Measurements from ENCODE around the gene RCN1. TPM values are rescaled to one million over a fixed set of nuclear protein-coding genes. Genes with fewer than 3 reads are reported as not detected.

Gene RCN1
- total and polyA plus RNA-seq, 4 donors = 35.9 to 58.1 (median 46.4) TPM

DNA sequence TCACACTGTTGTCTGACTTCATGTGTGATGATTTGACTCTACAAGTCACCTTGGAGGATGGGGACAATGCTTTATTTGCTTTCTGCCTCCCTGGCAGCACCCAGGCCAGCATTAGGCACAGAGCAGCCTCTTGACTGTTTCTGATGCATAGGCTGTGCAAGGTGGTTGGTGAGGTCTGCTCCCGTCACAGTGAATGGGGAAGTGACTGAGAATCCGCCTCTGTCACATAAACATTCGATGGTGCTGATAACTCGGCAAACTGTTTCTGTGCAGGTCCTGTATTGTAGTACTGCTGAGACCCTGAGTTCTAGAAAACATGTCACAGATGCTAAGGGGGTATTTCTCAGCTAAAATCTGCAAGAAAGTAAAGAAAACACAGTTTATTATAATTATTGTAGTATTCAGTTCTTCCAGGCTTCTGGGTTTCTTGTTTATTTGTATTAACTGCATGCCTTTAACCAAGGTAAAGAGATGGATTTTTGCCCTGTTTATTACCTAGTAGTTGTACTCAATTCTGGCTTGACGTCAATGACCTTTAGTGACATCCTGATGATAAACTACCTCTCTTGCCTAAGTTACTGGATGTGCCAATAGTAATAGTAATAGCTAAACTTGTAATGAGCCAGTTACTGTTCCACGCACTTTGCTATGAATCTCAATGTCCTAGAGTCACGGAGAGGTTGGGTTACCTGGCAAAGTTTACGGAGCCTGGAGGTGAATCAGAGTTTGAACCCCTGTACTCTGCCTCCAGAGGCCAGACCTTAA is 24.8 kb upstream of the RCN1 start:
- H3K4me1 ChIP-seq (ENCODE audit: control insufficient read depth in 4 of 4, insufficient read depth in 4 of 4, low read length in 3 of 4) = no peaks in the 10 kb centered on the region
- H3K9ac ChIP-seq (ENCODE audit: low read depth in 1 of 2, low read length in 2 of 2) = no peak overlapping the region
- no peaks in the 10 kb centered on the region for H3K36me3 ChIP-seq (ENCODE audit: control insufficient read depth in 4 of 4, insufficient read depth in 3 of 4, low read depth in 1 of 4, low read length in 3 of 4)
- no peak overlapping the region for H3K27ac ChIP-seq (ENCODE audit: low read depth in 1 of 2, low read length in 2 of 2)
- H3K4me3 ChIP-seq (ENCODE audit: low read depth in 1 of 3, low read length in 3 of 3) = no peak overlapping the region
- H3K27me3 ChIP-seq (ENCODE audit: control insufficient read depth in 4 of 4, insufficient read depth in 4 of 4, low read length in 3 of 4) = peaks cover 0 to 8% (median 5%) of the 10 kb centered on the region in 4 donors
- no peak for DNase-seq (ENCODE audit: low spot score)
- no peaks in the 10 kb centered on the region for H3K9me3 ChIP-seq (ENCODE audit: control insufficient read depth in 4 of 4, low read length in 3 of 4)
- TF ChIP-seq NR2F2 (IDR thresholded peaks at IDR 0.05) (no peak), JUND (IDR thresholded peaks at IDR 0.05) (no peak), CTCF (IDR thresholded peaks at IDR 0.05; ENCODE audit: low read depth, low read length, missing input control) (no peak), GABPA (IDR thresholded peaks at IDR 0.05 in 1 of 2, conservative IDR thresholded peaks at IDR 0.05 in 1 of 2) (no peak), TAF1 (conservative IDR thresholded peaks at IDR 0.05) (no peak), EGR1 (IDR thresholded peaks at IDR 0.05; ENCODE audit: low read depth in 2 of 2) (no peak), HNF4A (conservative IDR thresholded peaks at IDR 0.05) (no peak), RXRA (IDR thresholded peaks at IDR 0.05) (no peak), REST (IDR thresholded peaks at IDR 0.05) (no peak), SP1 (IDR thresholded peaks at IDR 0.05) (no peak), HNF4G (IDR thresholded peaks at IDR 0.05) (no peak), FOXA2 (IDR thresholded peaks at IDR 0.05) (no peak)
- TF ChIP-seq, protein P1, sequence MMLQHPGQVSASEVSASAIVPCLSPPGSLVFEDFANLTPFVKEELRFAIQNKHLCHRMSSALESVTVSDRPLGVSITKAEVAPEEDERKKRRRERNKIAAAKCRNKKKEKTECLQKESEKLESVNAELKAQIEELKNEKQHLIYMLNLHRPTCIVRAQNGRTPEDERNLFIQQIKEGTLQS (IDR thresholded peaks at IDR 0.05) = no peak
- 66% methylated on average over 8 of the region's 8 CpGs for WGBS

- DNase-seq (ENCODE audit: low spot score) = no peak
- H3K36me3 ChIP-seq (ENCODE audit: control insufficient read depth in 4 of 4, insufficient read depth in 3 of 4, low read depth in 1 of 4, low read length in 3 of 4) = no peaks in the 10 kb centered on the region
- H3K27me3 ChIP-seq (ENCODE audit: control insufficient read depth in 4 of 4, insufficient read depth in 4 of 4, low read length in 3 of 4) = peaks cover 0 to 8% (median 5%) of the 10 kb centered on the region in 4 donors
- H3K27ac ChIP-seq (ENCODE audit: low read depth in 1 of 2, low read length in 2 of 2) = no peak overlapping the region
- H3K9me3 ChIP-seq (ENCODE audit: control insufficient read depth in 4 of 4, low read length in 3 of 4) = no peaks in the 10 kb centered on the region
- H3K4me3 ChIP-seq (ENCODE audit: low read depth in 1 of 3, low read length in 3 of 3) = no peak overlapping the region
- WGBS = 57% methylated on average over 13 of the region's 13 CpGs
- H3K9ac ChIP-seq (ENCODE audit: low read depth in 1 of 2, low read length in 2 of 2) = no peak overlapping the region
- TF ChIP-seq SP1 (IDR thresholded peaks at IDR 0.05) (no peak), MAX (IDR thresholded peaks at IDR 0.05) (no peak), RXRA (IDR thresholded peaks at IDR 0.05) (no peak)
- H3K4me1 ChIP-seq (ENCODE audit: control insufficient read depth in 4 of 4, insufficient read depth in 4 of 4, low read length in 3 of 4) = no peaks in the 10 kb centered on the region
Observed at GRCh38 chr11:32068134-32068870, 22.6 kb upstream of the RCN1 start.
